A673 (cell line): ENCODE measurements around the gene APLN. TPM values are rescaled to one million over a fixed set of nuclear protein-coding genes. Genes with fewer than 3 reads are reported as not detected.

Experiments
- BruUV-seq: library from RNA; stranded (reverse); fragments of 400-500 nt; replicated peaks from 2 replicates; lab custom pipeline; 2021; lab: Mats Ljungman, UMichigan
- CTCF ChIA-PET: fragments of 300-600 bp; sonication (Branson Sonifier 250); formaldehyde crosslinking; loops from one replicate; lab custom pipeline; 2022; ENCODE audit warnings: antibody characterized with exemption; lab: Charles Lee
- POLR2A ChIA-PET: fragments of 300-600 bp; sonication (Branson Sonifier 250); formaldehyde crosslinking; loops from one replicate; lab custom pipeline; 2022; ENCODE audit warnings: antibody characterized with exemption; ENCODE audit not compliant: low non-redundant PET; lab: Charles Lee
- DNase-seq: peaks from one replicate; pipeline ENCODE4 v3.0.0-alpha.2; 2015; ENCODE audit warnings: low spot score
- H3K27ac ChIP-seq: fragments of 200-600 bp; sonication (generic); 2 replicates; pipeline ENCODE4 v1.5.1; 2016; ENCODE audit warnings: mixed run types, low read depth, mild to moderate bottlenecking, mixed read lengths, antibody characterized with exemption, low read length; ENCODE audit not compliant: poor library complexity, severe bottlenecking
- H3K27me3 ChIP-seq: fragments of 200-600 bp; sonication (generic); replicated peaks from 2 replicates; pipeline ENCODE4 v1.6.1; 2017; ENCODE audit warnings: mixed run types, low read depth, mild to moderate bottlenecking, mixed read lengths, antibody characterized with exemption, low read length; ENCODE audit not compliant: insufficient read depth, poor library complexity
- H3K36me3 ChIP-seq: fragments of 200-600 bp; sonication (generic); 2 replicates; pipeline ENCODE4 v1.6.1; 2016; ENCODE audit warnings: mixed run types, mild to moderate bottlenecking, mixed read lengths, antibody characterized with exemption, low read length; ENCODE audit not compliant: insufficient read depth, poor library complexity, severe bottlenecking
- H3K4me1 ChIP-seq: fragments of 200-600 bp; sonication (generic); 2 replicates; pipeline ENCODE4 v1.6.1; 2017; ENCODE audit warnings: mixed run types, mild to moderate bottlenecking, mixed read lengths, antibody characterized with exemption, low read length; ENCODE audit not compliant: insufficient read depth, poor library complexity, severe bottlenecking
- H3K4me3 ChIP-seq: fragments of 200-600 bp; sonication (generic); 2 replicates; pipeline ENCODE4 v1.5.1; 2016; ENCODE audit warnings: low read depth, mixed run types, mild to moderate bottlenecking, mixed read lengths, low read length; ENCODE audit not compliant: poor library complexity, severe bottlenecking
- H3K9me3 ChIP-seq: fragments of 200-600 bp; sonication (generic); 2 replicates; pipeline ENCODE4 v1.6.1; 2016; ENCODE audit warnings: mixed run types, low read depth, mild to moderate bottlenecking, mixed read lengths, antibody characterized with exemption, low read length; ENCODE audit not compliant: poor library complexity, severe bottlenecking
- EZH2 ChIP-seq: fragments of 200-600 bp; sonication (generic); IDR thresholded peaks from 2 replicates; pipeline ENCODE4 v1.6.1; 2017; ENCODE audit warnings: borderline replicate concordance, low read depth, mild to moderate bottlenecking, mixed read lengths, antibody characterized with exemption, low read length; ENCODE audit not compliant: poor library complexity, severe bottlenecking
- intact Hi-C: fragments of 100-400 bp; cut with micrococcal nuclease; formaldehyde crosslinking; loops from one replicate; pipeline ENCODE4 v1.10.0; 2022; ENCODE audit not compliant: unreplicated experiment
- total RNA-seq: library from RNA; stranded (reverse); gene quantifications from 2 replicates; pipeline ENCODE4 v1.2.3, GENCODE V29; 2021
- TF ChIP-seq, protein P1 (sequence below): fragments of 300-800, 200-600 bp; sonication (generic); conservative IDR thresholded peaks from 2 replicates; pipeline ENCODE4 v1.5.1; 2017; ENCODE audit warnings: low read depth, mild to moderate bottlenecking, antibody characterized with exemption, low read length, moderate library complexity, mixed read lengths

Gene APLN
- total RNA-seq, 1 experiment from 2014 or later, result 0.34 TPM

DNA sequence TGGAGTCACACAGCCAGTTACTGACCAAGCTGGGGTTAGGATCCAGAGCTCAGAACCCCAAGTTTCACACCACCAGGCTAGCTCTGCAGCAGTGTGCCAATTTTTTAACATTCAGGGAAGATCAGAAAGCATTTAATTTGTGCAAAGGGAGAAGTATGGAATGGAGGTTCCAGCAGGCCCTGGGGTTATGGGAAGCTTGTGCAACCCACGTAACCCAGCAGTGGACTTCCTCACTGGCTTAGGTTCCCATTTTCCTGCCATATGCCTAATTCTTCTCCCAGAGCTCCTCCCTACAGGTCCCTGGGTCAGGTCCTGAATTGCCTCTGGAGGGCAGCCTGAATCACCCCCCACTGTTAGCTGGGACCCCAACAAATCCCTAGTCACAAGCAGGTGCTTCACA lies 14.0 kb downstream of the APLN start:
- CTCF ChIA-PET, result no interaction called here
- H3K27me3 ChIP-seq, result no peaks in the 10 kb centered on the region
- H3K4me3 ChIP-seq, result no peak overlapping the region
- TF ChIP-seq, protein P1, sequence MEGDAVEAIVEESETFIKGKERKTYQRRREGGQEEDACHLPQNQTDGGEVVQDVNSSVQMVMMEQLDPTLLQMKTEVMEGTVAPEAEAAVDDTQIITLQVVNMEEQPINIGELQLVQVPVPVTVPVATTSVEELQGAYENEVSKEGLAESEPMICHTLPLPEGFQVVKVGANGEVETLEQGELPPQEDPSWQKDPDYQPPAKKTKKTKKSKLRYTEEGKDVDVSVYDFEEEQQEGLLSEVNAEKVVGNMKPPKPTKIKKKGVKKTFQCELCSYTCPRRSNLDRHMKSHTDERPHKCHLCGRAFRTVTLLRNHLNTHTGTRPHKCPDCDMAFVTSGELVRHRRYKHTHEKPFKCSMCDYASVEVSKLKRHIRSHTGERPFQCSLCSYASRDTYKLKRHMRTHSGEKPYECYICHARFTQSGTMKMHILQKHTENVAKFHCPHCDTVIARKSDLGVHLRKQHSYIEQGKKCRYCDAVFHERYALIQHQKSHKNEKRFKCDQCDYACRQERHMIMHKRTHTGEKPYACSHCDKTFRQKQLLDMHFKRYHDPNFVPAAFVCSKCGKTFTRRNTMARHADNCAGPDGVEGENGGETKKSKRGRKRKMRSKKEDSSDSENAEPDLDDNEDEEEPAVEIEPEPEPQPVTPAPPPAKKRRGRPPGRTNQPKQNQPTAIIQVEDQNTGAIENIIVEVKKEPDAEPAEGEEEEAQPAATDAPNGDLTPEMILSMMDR, result no peak
- TF ChIP-seq EZH2, result no peak
- H3K36me3 ChIP-seq, result no peaks in the 10 kb centered on the region
- no peaks in the 10 kb centered on the region for H3K4me1 ChIP-seq
- POLR2A ChIA-PET, result no interaction called here
- DNase-seq, result no peak
- no peak overlapping the region for H3K27ac ChIP-seq
- intact Hi-C loops, result no loop called here
- no TSS peak for BruUV-seq
- H3K9me3 ChIP-seq, result no peaks in the 10 kb centered on the region

DNA sequence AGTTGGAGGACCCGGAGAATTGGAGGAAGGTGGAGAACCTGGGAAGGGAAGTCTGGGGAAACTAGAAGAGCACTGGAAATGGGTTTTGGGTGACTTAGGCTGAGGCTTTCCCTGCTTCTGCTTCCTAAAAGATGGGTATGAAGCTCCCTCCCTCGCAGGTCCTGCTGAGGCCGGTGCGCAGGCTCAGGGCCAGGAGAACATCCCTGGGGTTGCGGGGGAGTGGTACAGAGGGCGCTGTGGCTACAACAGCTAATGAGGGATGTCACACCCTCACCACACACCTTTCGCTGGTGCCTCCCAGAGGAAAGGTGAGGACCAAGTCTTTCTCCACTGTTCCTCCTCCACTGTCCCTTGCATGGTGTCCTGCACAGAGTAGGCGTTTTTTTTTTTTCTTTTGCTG lies 15.8 kb downstream of the APLN start:
- DNase-seq, result no peak
- POLR2A ChIA-PET, result no interaction called here
- intact Hi-C loops, result no loop called here

DNA sequence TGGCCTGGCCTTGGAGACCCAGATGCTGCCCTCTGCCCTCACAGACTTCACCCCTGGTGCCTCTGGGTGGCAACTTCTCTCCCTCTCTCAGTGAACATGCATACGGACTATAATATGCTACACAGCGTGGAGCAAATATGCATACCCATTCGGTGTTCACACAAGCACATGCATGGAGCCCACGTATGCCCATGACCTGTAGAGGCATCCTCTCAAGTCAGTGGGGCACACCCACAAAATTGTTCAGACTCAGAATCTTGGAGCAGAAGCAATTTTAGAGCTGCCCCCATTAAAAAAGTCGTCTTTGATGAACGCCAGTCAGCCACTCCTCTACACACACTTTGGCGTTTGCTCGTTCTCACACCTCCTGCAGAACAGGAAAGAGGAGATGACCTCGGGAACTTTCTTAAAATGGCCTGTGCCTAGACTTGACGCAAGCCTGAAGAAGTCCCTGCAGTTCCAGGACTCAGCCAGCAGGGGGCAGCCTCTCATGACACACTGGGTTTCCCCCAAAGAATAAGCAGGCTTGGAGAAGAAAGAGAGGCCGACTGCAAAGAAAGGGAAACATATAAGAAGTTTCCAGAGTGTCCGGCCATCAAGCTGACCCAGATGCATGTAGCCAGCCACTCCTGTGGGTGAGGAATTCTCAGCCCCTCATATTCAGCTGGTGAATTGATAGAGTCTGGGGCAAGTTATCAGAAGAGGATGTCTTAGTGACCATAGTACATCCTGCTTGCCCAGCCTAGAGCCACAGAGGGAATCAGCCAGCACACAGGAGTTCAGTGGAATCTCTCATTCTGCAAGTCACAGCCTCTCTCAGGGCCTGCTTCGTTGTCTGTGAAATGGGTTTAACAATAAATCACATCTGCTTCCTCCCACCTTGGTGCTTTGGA lies 17.3 kb downstream of the APLN start:
- DNase-seq, result peak; percentile 75
- no peaks in the 10 kb centered on the region for H3K36me3 ChIP-seq
- H3K4me3 ChIP-seq, result no peak overlapping the region
- no TSS peak for BruUV-seq
- no peak overlapping the region for H3K27ac ChIP-seq
- no peaks in the 10 kb centered on the region for H3K9me3 ChIP-seq
- no peaks in the 10 kb centered on the region for H3K4me1 ChIP-seq
- CTCF ChIA-PET, result no interaction called here
- POLR2A ChIA-PET, result no interaction called here
- no peaks in the 10 kb centered on the region for H3K27me3 ChIP-seq
- intact Hi-C loops, result loop anchor here (1.0 to 2.0 kb wide), 2 partner anchors 89 to 185 kb away; no protein-coding TSS in a partner anchor
- TF ChIP-seq EZH2, result no peak
- TF ChIP-seq, protein P1, result peak; percentile 96

More for the DNA sequence above, 15.8 kb downstream of the APLN start:
- Histone ChIP-seq H3K4me1 (no peaks in the 10 kb centered on the region), H3K27me3 (no peaks in the 10 kb centered on the region), H3K36me3 (no peaks in the 10 kb centered on the region), H3K4me3 (no peak overlapping the region), H3K27ac (no peak overlapping the region), H3K9me3 (no peaks in the 10 kb centered on the region)
- BruUV-seq, result no TSS peak
- TF ChIP-seq EZH2, result no peak
- TF ChIP-seq, protein P1, result no peak
- CTCF ChIA-PET, result interaction anchor here (0.5 kb wide), 1 partner anchor 99 kb away, joined by 6 read pairs; the partner anchor contains the start of gene OCRL
